ENCODE measurements around the gene NAB1.
A peak's percentile ranks its signal among the peaks of the same experiment; 100 is the strongest.

NAB1 gene

DNA sequence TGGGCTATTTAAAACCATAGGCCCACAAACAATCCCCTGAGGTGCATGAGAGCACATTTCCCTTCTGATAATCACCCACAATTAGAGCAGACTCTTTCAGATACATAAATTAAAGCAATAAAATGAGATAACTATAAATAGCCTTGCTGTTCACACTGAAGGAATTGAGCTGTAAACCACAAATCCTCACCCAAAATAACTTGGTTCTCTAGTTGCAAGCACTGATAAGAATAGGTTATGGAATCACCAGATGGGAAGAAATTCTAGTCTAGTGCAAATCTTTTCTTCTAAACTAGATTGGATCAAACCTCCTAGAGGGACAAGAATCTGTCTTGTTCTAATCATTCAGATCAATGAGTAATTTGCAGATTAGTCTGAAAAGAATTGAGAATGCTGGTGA is 64.6 kb downstream of the NAB1 start:
- no peak for DNase-seq (ENCODE audit: low read depth in 3 of 3)

DNA sequence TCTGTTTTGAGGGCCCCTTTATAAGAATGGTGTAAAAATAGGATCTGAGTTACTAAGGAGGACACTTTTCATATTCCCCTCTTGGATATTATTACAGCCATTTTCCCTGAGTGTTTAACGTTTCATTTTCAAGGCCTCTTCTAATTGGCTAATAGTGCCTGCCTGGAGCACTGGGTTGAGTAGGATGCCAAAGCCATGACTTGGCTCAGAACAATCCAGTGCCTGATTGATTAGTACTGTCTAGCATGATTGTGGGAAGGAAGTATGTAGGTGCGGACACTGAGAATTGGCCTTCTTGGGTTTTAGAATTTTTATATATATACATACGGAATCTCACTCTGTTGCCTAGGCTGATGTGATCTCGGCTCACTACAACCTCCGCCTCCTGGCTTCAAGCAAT is 66.1 kb downstream of the NAB1 start:
- DNase-seq (ENCODE audit: low read depth in 3 of 3): no peak

DNA sequence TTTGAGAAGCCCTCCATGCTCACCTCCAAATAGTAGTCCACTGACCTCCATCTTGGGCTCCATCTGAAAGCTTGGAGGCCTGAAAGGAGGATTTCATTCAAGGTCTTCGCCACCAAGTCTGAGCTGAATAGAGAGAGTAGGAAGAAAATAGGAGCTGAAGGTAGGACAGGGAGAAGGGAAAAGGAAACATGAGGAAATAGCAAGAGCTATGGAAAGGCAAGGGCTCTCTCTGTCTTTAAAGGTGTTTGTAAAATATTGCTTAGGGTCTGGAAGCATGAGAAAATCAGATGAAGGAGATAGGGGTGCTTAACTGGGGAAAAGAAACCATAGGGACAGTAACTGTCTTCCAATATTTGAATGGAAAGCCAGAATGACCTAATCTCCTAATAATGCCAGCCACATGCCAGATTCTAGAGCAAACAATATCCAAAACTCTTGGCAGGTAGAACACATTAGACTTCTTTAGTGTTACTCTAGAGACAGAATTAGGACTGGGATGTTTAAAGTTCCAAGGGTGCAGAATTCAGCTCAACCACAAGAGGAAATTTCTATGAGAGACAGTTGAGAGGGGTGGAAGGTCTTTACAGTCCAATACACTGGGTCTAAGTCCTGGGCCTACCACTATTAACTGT is 67.4 kb downstream of the NAB1 start:
- DNase-seq (ENCODE audit: low read depth in 3 of 3): no peak

DNA sequence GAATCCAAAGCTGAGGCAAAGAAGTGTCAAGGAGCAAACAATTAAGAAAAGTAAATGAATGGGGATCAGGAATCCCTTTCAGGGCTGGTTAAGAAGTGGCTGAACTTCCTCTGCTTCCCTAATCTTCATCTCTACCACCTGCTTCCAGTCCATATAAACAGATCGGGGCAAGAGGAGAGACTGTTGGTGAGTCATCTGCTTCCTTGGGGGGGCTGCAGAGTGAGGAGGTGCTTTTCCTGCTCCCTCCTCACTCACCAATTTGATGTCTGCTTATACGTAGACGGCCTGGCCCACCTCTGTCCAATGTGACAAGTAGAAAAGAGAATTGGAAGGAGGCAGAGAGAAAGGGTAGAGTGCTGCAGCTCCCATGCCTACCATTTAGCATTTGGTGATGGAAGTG is 68.4 kb downstream of the NAB1 start:
- DNase-seq (ENCODE audit: low read depth in 3 of 3): no peak

DNA sequence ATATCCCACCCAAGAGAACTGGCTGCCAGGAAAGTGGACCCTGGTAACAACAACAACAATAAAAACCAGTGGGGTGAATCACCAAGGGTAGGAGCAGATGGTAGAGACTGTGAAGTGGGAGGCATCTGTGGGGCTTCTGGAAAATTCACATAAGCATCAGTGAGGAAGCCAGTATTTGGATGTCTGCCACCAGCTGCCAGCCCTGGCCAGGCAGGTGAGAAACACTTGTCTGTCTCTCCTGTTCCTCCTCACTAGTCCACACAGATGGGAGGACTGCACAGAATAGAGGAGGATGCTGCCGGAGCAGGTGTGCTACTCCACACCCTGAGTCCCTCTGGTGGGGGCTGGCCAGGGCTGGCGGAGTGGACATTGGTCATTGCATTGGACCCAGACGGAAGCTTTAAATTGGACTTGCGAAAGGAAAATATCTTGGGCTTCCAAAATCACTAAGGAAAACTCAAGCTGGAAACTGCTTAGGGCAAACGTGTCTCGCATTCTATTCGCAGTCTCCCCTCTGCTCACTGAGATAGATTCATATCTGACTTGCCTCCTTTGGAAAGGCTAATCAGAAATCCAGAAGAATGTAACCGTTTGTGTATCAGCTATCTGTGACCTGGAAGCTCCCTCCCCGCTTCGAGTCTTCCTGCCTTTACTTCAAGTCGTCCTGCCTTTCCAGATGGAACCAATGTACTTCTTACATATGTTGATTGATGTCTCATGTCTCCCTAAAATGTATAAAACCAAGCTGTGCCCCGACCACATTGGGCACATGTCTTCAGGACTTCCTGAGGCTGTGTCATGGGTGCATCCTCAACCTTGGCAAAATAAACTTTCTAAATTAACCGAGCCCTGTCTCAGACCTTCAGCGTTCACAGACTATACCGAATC is 69.1 kb downstream of the NAB1 start:
- peak in 1 of 3 experiments; percentile 22 for DNase-seq (ENCODE audit: low read depth in 3 of 3)

DNA sequence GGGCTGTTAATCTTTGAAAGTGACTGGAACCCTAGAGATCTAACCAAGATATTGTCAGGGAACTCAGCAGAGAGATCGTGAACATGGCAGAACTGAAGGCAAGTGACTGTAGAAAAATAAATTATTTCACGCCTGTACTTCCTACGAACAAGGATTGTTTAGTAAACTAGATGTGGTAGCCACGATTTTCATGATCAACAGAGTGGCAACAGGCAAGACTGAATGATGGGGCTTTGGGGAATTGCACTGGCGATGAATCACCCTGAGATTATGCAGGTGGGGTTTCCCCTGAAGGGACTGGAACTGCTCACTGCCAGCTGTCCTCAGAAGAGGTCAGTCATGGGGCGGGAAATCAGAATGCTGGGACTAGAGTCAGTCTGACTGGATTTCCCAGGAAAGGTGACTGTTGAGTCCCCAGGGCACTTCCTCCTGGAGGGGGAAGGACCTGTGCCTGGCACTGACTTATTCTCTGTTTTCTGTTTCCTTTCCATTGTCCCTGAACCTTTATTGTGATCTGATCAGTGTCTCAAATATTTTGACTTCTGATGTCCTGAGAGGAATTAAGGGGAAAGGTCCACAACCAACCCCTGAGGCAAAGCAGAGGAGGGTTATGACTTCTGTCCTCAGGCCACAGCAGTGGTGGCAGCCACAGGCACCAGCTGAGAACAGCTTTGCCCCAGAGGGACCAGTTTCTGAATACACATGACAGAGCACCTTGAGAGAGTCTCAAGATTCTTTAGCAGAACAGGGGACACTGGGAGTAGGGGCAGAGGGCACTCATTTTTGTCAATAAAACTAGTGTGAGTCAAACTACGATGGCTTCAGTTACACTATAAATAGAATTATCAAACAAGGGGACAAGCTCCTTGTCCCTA is 70.0 kb downstream of the NAB1 start:
- peak; percentile 55 to 72 (median 69) for DNase-seq (ENCODE audit: low read depth in 3 of 3)

DNA sequence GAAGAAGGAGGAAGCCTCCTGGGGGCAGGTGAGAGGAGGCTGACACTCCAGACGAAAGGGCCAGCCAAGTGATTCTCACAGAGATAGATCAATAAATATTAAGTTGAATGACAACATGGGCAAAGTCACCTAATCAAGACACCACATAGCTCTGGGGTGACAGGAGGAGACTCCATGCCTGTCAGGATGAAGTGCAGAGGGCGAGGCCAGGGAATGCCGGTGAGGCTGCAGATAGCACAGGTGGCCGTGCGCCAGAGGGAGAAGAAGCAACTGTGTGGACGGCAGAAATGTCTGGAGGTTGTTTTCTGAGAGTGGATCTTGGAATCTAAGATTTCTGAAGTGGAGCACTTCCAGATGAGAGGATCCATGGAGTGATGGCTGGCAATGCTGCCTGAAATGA is 71.4 kb downstream of the NAB1 start:
- DNase-seq (ENCODE audit: low read depth in 3 of 3): no peak

DNA sequence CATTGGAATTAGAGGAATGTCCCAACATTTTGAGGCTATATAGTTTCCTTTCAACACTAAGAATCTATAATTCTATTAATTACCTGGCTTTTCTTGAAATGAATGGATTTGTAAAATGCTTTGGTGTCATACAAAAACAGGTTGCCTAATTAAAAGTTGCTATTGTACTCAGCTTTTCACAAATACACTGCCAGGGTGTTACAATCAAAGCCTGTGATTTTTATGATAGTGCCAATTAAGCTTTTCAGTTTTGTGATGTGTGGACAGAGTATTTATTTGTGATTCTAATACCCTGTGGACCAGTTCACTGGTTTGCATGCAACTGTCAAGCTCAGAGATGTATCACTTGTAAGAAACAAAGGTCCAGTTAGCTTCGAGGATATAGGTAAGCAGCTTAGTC is 71.8 kb downstream of the NAB1 start:
- no peak for DNase-seq (ENCODE audit: low read depth in 3 of 3)

DNA sequence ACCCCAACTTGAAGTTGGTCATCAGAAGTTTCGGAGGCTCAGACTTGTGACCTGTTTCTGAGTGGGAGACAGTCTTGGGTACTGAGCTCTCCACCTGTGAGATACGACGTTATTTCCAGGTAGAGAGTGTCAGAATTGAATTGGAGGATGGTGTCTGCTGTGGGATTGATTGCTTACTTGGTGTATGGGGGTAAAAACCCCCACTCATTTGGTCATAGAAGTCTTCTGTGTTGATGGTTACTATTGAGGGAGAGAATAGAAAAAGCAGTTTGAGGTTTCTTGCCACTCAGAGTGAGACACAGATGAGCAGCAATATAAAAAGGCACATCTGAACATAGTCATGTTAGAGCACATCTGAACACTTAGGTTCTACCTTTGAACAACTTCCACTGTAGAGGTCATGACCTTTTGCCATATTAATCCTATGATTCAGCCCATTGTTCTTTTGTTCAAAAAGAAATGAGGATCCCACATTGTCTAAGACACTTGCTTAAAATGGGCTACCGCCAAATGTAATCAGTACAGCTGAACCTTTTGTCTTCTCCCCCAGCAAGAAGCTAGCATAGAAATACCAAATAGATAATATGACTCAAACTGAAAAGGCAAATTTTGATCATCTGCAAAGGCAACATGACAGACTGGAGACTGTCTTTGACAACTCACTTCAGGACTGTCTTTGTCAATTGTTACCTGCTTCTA is 73.3 kb downstream of the NAB1 start:
- peak in 1 of 3 experiments; percentile 8 for DNase-seq (ENCODE audit: low read depth in 3 of 3)

DNA sequence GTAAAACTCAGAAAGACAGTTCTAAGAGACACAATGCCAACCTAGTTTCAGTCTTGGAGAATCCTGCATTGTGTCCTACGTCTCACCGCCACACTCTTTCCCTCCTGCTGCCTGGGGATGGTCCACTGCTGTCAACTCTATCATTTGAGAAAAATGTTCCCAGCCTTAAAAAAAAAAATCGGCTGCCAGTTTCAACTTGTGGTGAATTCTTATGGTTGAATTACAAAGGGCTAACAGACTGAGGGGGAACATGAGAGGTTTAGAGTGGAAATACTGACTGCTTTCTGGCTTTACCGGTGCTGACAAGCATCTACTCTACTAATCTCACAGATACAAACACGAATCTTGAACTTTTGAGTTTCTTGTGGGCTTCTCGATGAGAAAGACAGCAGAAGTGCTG is 74.0 kb downstream of the NAB1 start:
- DNase-seq (ENCODE audit: low read depth in 3 of 3): no peak

DNA sequence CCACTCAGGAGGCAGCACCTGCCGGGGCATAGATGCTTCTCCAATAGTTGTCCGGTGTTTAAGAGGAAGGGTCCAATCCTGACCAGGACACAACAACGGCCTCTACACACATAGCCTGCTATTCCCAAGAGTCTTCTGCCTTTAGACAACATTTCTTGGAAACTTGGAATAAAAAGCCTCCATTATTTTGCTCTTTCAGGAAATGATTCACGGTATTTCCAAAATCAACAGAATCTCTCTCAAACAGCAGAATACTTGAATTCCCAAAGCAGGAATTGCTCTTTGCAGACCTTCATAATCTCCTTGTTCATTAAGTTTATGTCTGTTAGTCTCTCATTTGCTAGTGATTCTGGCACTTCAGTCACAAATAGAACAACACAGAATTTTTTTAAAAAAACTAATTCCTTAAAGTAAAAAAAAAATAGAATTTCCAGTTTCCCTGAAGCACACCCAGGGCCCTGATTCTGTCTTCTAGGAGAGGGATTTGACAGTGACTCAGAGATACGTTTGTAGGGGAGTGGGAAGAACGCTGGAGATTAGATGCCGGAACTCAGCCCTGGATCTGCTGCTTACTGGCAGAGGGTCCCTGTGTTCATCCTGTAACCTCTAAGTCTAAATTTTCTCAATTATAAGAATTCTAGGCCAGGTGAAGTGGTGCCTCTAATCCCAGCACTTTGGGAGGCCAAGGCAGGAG is 74.7 kb downstream of the NAB1 start:
- DNase-seq (ENCODE audit: low read depth in 3 of 3): no peak

DNA sequence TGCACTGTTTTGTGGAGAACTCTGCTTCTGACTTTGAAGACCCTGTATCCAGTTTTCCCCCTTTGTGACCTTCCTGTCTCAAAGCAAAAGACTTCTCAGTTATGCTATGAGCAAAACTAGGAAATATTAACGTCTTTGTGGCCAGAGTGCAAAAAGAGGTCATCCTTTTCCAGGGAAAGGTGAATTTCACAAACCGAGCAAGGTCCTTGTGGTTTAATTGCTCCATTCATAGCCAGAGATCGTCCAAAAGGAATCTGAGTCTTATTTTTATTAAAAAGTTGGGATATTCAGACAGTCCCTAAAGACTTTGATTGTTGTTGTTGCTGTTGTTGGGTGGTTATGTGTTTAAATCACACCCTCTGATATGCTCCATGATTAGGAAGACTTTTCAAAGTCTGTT is 77.4 kb downstream of the NAB1 start:
- DNase-seq (ENCODE audit: low read depth in 3 of 3): no peak

DNA sequence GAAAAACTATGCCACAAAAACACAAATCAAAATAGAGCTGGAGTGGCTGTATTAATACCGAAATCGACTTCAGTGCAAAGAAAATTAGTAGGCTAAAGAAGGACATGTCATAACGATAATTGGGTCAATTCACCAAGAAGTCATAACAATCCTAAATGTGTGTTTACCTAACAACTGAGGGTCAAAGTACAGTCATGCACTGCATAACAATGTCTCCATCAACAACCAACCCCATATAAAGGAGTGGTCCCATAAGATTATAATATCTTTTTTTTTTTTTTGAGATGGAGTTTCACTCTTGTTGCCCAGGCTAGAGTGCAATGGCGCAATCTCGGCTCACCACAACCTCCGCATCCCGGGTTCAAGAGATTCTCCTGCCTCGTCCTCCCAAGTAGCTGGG is 87.5 kb downstream of the NAB1 start:
- DNase-seq (ENCODE audit: low read depth in 3 of 3): no peak

DNA sequence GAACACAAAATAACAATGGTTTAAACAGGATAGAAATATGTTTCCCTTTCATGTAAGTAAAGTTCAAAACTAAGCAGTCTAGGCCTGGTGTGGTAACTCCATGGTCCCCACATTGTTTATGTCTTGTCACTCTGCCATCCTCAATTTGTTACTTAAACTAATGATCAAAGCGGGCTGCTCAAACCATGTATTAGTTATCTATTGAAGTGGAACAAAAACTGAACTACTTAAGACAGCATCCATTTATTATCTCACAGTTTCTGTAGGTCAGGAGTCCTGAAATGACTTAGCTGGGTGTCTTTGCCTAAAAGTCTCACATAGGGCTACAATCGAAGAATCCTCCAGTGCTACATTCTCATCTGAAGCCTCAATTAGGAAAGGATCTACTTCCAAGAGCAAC is 91.6 kb downstream of the NAB1 start:
- DNase-seq (ENCODE audit: low read depth in 3 of 3): no peak

All from stimulated activated CD4-positive, alpha-beta T cell treated with anti-CD3 and anti-CD28 coated beads, TNF-alpha, amount 100 ng/mL, for 24 hours (primary cell).